Panc1 (cell line): ENCODE measurements around the gene CCDC6. TPM values are rescaled to one million over a fixed set of nuclear protein-coding genes. Genes with fewer than 3 reads are reported as not detected.

Experiments used
- ATAC-seq: fragments of 200-7000 bp; cut with Tn5 transposase; 2 replicates; pipeline ENCODE4 v1.9.1; 2020; ENCODE audit warnings: mild to moderate bottlenecking, moderate library complexity
- BruUV-seq: library from RNA; stranded (reverse); fragments of 400-500 nt; replicated peaks from 2 replicates; lab custom pipeline; 2021; lab: Mats Ljungman, UMichigan
- CTCF ChIA-PET: fragments of 300-600 bp; sonication (Branson Sonifier 250); formaldehyde crosslinking; loops from one replicate; lab custom pipeline; 2022; ENCODE audit warnings: antibody characterized with exemption; lab: Charles Lee
- POLR2A ChIA-PET: fragments of 300-600 bp; sonication (Branson Sonifier 250); formaldehyde crosslinking; loops from one replicate; lab custom pipeline; 2022; ENCODE audit warnings: antibody characterized with exemption; lab: Charles Lee
- DNase-seq: peaks from one replicate; pipeline ENCODE4 v3.0.0-alpha.2; 2010; ENCODE audit warnings: low read depth, low spot score
- H3K27ac ChIP-seq: 2 replicates; pipeline ENCODE4 v1.5.1; 2011; ENCODE audit warnings: mild to moderate bottlenecking, low read length, inconsistent platforms
- H3K27me3 ChIP-seq: fragments of 200-500 bp; sonication (Bioruptor generic); 2 replicates; pipeline ENCODE4 v1.6.0; 2014; ENCODE audit warnings: low read length, inconsistent platforms; ENCODE audit not compliant: control insufficient read depth, insufficient read depth
- H3K36me3 ChIP-seq: fragments of 200-500 bp; sonication (Bioruptor generic); 2 replicates; pipeline ENCODE4 v1.5.1; 2014; ENCODE audit warnings: inconsistent platforms, mild to moderate bottlenecking, low read length, moderate library complexity; ENCODE audit not compliant: control insufficient read depth, insufficient read depth
- H3K4me1 ChIP-seq: 2 replicates; pipeline ENCODE4 v1.5.1; 2011; ENCODE audit warnings: inconsistent platforms, mild to moderate bottlenecking, low read length, moderate library complexity; ENCODE audit not compliant: control insufficient read depth, insufficient read depth
- H3K4me3 ChIP-seq, 2 experiments: 2 replicates each; pipeline ENCODE4 v1.5.1; 2011 to 2012; ENCODE audit warnings: low read depth in 2 of 2, low read length in 2 of 2, mild to moderate bottlenecking in 2 of 2, inconsistent platforms in 1 of 2, moderate library complexity in 1 of 2
- H3K9me3 ChIP-seq: fragments of 200-500 bp; sonication (Bioruptor generic); 2 replicates; pipeline ENCODE4 v1.5.1; 2014; ENCODE audit warnings: low read depth, mild to moderate bottlenecking, inconsistent platforms, low read length, moderate library complexity; ENCODE audit not compliant: control insufficient read depth, insufficient read depth
- CTCF ChIP-seq: fragments of 450-650 bp; IDR thresholded peaks from 2 replicates; pipeline ENCODE4 v1.5.1; 2017; ENCODE audit warnings: mild to moderate bottlenecking
- POLR2AphosphoS5 ChIP-seq: IDR thresholded peaks from 2 replicates; pipeline ENCODE4 v1.6.1; 2012; ENCODE audit warnings: mild to moderate bottlenecking, low read depth, low read length, moderate library complexity
- REST ChIP-seq, 2 experiments: IDR thresholded peaks; 2 replicates each; pipeline ENCODE4 v1.6.1; 2011 to 2012; ENCODE audit warnings: low read depth in 2 of 2, control low read depth in 1 of 2, low read length in 1 of 2, mild to moderate bottlenecking in 1 of 2, moderate library complexity in 1 of 2; ENCODE audit not compliant: insufficient read depth in 1 of 2
- SIN3A ChIP-seq: IDR thresholded peaks from 2 replicates; pipeline ENCODE4 v1.6.1; 2012; ENCODE audit warnings: low read depth, mild to moderate bottlenecking, low read length, moderate library complexity, borderline replicate concordance; ENCODE audit not compliant: insufficient read depth
- TCF7L2 ChIP-seq: IDR thresholded peaks from 2 replicates; pipeline ENCODE4 v1.6.1; 2011; ENCODE audit warnings: mild to moderate bottlenecking, low read depth, low read length, inconsistent platforms
- in situ Hi-C: cut with HindIII; loops from 2 replicates; pipeline ENCODE4 v1.10.0; 2016; ENCODE audit warnings: low sequenced_read_pairs, low pct_unique_long_range_greater_than_20kb
- intact Hi-C: fragments of 100-400 bp; cut with micrococcal nuclease; formaldehyde crosslinking; loops from one replicate; pipeline ENCODE4 v1.10.0; 2022; ENCODE audit not compliant: unreplicated experiment
- total RNA-seq: library from RNA; stranded (reverse); gene quantifications from one replicate; pipeline ENCODE4 v1.2.1, GENCODE V29; 2021; ENCODE audit not compliant: unreplicated experiment

CCDC6 gene
- total RNA-seq, 1 experiment from 2014 or later, result 48.7 TPM

- BruUV-seq, result no TSS peak
- intact Hi-C loops (loop anchor here (2.0 kb wide), 1 partner anchor 182 kb away; no protein-coding TSS in a partner anchor), in situ Hi-C loops (no loop called here)
- DNase-seq, result peak; percentile 50
- POLR2A ChIA-PET, result no interaction called here
- TF ChIP-seq SIN3A (no peak), CTCF (peak; percentile 86)
- Histone ChIP-seq H3K36me3 (peaks cover 20% of the 10 kb centered on the region), H3K27ac (no peak overlapping the region), H3K27me3 (no peaks in the 10 kb centered on the region), H3K4me1 (no peaks in the 10 kb centered on the region), H3K4me3 (no peak overlapping the region), H3K9me3 (no peaks in the 10 kb centered on the region)
- ATAC-seq, result peak; percentile 91
- CTCF ChIA-PET, result no interaction called here
Observed at GRCh38 chr10:59808896-59809643, 97.3 kb downstream of the CCDC6 start.

- H3K27me3 ChIP-seq, result no peaks in the 10 kb centered on the region
- ATAC-seq, result no peak
- CTCF ChIA-PET, result no interaction called here
- no peaks in the 10 kb centered on the region for H3K9me3 ChIP-seq
- in situ Hi-C loops, result no loop called here
- no peak for DNase-seq
- no peaks in the 10 kb centered on the region for H3K4me1 ChIP-seq
- H3K36me3 ChIP-seq, result peaks cover 23% of the 10 kb centered on the region
- H3K4me3 ChIP-seq, result no peak overlapping the region
- no peak overlapping the region for H3K27ac ChIP-seq
- no TSS peak for BruUV-seq
- TF ChIP-seq TCF7L2 (no peak), POLR2AphosphoS5 (no peak), CTCF (no peak)
- intact Hi-C loops, result loop anchor here (2.0 kb wide), 1 partner anchor 181 kb away; no protein-coding TSS in a partner anchor
- POLR2A ChIA-PET, result no interaction called here
Observed at GRCh38 chr10:59807629-59808620, 98.4 kb downstream of the CCDC6 start.

GRCh38 chr10:59805014-59805413, 101.3 kb downstream of the CCDC6 start:
- Histone ChIP-seq H3K36me3 (peaks cover 17% of the 10 kb centered on the region), H3K27ac (no peak overlapping the region), H3K27me3 (no peaks in the 10 kb centered on the region), H3K9me3 (no peaks in the 10 kb centered on the region), H3K4me3 (no peak overlapping the region), H3K4me1 (no peaks in the 10 kb centered on the region)
- DNase-seq, result no peak
- CTCF ChIA-PET, result no interaction called here
- no TSS peak for BruUV-seq
- TF ChIP-seq CTCF, result peak; percentile 61
- no peak for TF ChIP-seq REST (IDR thresholded peaks at IDR 0.05; ENCODE audit: insufficient read depth in 1 of 2, low read depth in 2 of 2, low read length in 1 of 2)
- in situ Hi-C loops, result no loop called here
- POLR2A ChIA-PET, result interaction anchor here (0.7 kb wide), 1 partner anchor 72 kb away, joined by 5 read pairs; no protein-coding TSS in a partner anchor
- intact Hi-C loops, result no loop called here
- ATAC-seq, result no peak
